ENCODE results near the gene SLC25A33.

SLC25A33 gene

GRCh38 chr1:9539165-9539828 lies at the start of gene SLC25A33:
SLC25A33 (plus strand) TSS chr1:9539465; CDS start chr1:9539692, 227 bp downstream.
- DNase-seq (peak; percentile 98), ATAC-seq (ENCODE audit: insufficient read depth, low read depth) (peak; percentile 98)
- H3K79me2 ChIP-seq (ENCODE audit: insufficient read depth, low read length): peaks cover 50% of the 10 kb centered on the region
- no peaks in the 10 kb centered on the region for H3K27me3 ChIP-seq (ENCODE audit: insufficient read depth, low read length, poor library complexity)
- peaks cover 53% of the 10 kb centered on the region for H3K4me1 ChIP-seq (ENCODE audit: insufficient read depth, low read length)
- H3K4me2 ChIP-seq (ENCODE audit: insufficient read depth, low read length): peak within 1 kb of the TSS; percentile 99
- peak within 1 kb of the TSS; percentile 69 for H2AFZ ChIP-seq (ENCODE audit: low read depth, low read length)
- TF ChIP-seq CTCF (IDR thresholded peaks at IDR 0.05; ENCODE audit: borderline replicate concordance, extremely low read depth, low read length, poor library complexity, severe bottlenecking) (no peak), EZH2 (IDR thresholded peaks at IDR 0.05; ENCODE audit: borderline replicate concordance, low read depth, low read length, severe bottlenecking) (no peak)
- peak within 1 kb of the TSS; percentile 87 for H3K9ac ChIP-seq (ENCODE audit: low read depth, low read length)
- no peaks in the 10 kb centered on the region for H3K9me3 ChIP-seq (ENCODE audit: insufficient read depth, low read length, severe bottlenecking)
- H3K27ac ChIP-seq (ENCODE audit: low read length): peak within 1 kb of the TSS; percentile 80
- peak within 1 kb of the TSS; percentile 81 to 98 for H3K4me3 ChIP-seq (ENCODE audit: low read depth in 1 of 2, low read length in 2 of 2)
- peaks cover 15% of the 10 kb centered on the region for H3K36me3 ChIP-seq (ENCODE audit: insufficient read depth, low read length)
- peaks cover 39% of the 10 kb centered on the region for H4K20me1 ChIP-seq (ENCODE audit: insufficient read depth, low read length)

- Histone ChIP-seq H3K27ac (ENCODE audit: low read length) (no peak overlapping the region), H3K9me3 (ENCODE audit: insufficient read depth, low read length, severe bottlenecking) (no peaks in the 10 kb centered on the region), H3K9ac (ENCODE audit: low read depth, low read length) (no peak overlapping the region), H4K20me1 (ENCODE audit: insufficient read depth, low read length) (no peaks in the 10 kb centered on the region), H3K4me3 (ENCODE audit: low read depth in 1 of 2, low read length in 2 of 2) (no peak overlapping the region), H3K27me3 (ENCODE audit: insufficient read depth, low read length, poor library complexity) (no peaks in the 10 kb centered on the region), H3K36me3 (ENCODE audit: insufficient read depth, low read length) (no peaks in the 10 kb centered on the region), H3K4me2 (ENCODE audit: insufficient read depth, low read length) (no peak overlapping the region), H3K79me2 (ENCODE audit: insufficient read depth, low read length) (no peaks in the 10 kb centered on the region), H3K4me1 (ENCODE audit: insufficient read depth, low read length) (peaks cover 14% of the 10 kb centered on the region), H2AFZ (ENCODE audit: low read depth, low read length) (no peak overlapping the region)
- no peak for TF ChIP-seq EZH2 (IDR thresholded peaks at IDR 0.05; ENCODE audit: borderline replicate concordance, low read depth, low read length, severe bottlenecking)
- TF ChIP-seq CTCF (IDR thresholded peaks at IDR 0.05; ENCODE audit: borderline replicate concordance, extremely low read depth, low read length, poor library complexity, severe bottlenecking): peak; percentile 92
- ATAC-seq (ENCODE audit: insufficient read depth, low read depth): peak; percentile 71
- peak; percentile 79 for DNase-seq
Observed at GRCh38 chr1:9490605-9491339, 48.5 kb upstream of the SLC25A33 start.

- Histone ChIP-seq H3K9ac (ENCODE audit: low read depth, low read length) (no peak overlapping the region), H2AFZ (ENCODE audit: low read depth, low read length) (no peak overlapping the region), H3K79me2 (ENCODE audit: insufficient read depth, low read length) (no peaks in the 10 kb centered on the region), H3K27ac (ENCODE audit: low read length) (no peak overlapping the region), H3K4me1 (ENCODE audit: insufficient read depth, low read length) (peaks cover 14% of the 10 kb centered on the region), H3K27me3 (ENCODE audit: insufficient read depth, low read length, poor library complexity) (no peaks in the 10 kb centered on the region), H4K20me1 (ENCODE audit: insufficient read depth, low read length) (no peaks in the 10 kb centered on the region), H3K36me3 (ENCODE audit: insufficient read depth, low read length) (no peaks in the 10 kb centered on the region), H3K9me3 (ENCODE audit: insufficient read depth, low read length, severe bottlenecking) (no peaks in the 10 kb centered on the region), H3K4me3 (ENCODE audit: low read depth in 1 of 2, low read length in 2 of 2) (no peak overlapping the region), H3K4me2 (ENCODE audit: insufficient read depth, low read length) (no peak overlapping the region)
- no peak for TF ChIP-seq EZH2 (IDR thresholded peaks at IDR 0.05; ENCODE audit: borderline replicate concordance, low read depth, low read length, severe bottlenecking)
- TF ChIP-seq CTCF (IDR thresholded peaks at IDR 0.05; ENCODE audit: borderline replicate concordance, extremely low read depth, low read length, poor library complexity, severe bottlenecking): no peak
- no peak for DNase-seq
- ATAC-seq (ENCODE audit: insufficient read depth, low read depth): no peak
Observed at GRCh38 chr1:9493326-9493725, 45.9 kb upstream of the SLC25A33 start.

All from DND-41 (cell line).